Measurements from ENCODE around the gene DRD3. TPM values are rescaled to one million over a fixed set of nuclear protein-coding genes. Genes with fewer than 3 reads are reported as not detected.

Gene DRD3
- total RNA-seq, 1 donor from 2014 or later, result not detected

GRCh38 chr3:114151091-114151490, 27.8 kb downstream of the DRD3 start:
- H3K27ac ChIP-seq, result no peak overlapping the region
- H3K4me3 ChIP-seq, result no peak overlapping the region
- intact Hi-C loops (cut with DNase I), result no loop called here
- ATAC-seq (no peak), DNase-seq (no peak)
- no peaks in the 10 kb centered on the region for H3K27me3 ChIP-seq
- no peaks in the 10 kb centered on the region for H3K9me3 ChIP-seq
- TF ChIP-seq, protein P1, sequence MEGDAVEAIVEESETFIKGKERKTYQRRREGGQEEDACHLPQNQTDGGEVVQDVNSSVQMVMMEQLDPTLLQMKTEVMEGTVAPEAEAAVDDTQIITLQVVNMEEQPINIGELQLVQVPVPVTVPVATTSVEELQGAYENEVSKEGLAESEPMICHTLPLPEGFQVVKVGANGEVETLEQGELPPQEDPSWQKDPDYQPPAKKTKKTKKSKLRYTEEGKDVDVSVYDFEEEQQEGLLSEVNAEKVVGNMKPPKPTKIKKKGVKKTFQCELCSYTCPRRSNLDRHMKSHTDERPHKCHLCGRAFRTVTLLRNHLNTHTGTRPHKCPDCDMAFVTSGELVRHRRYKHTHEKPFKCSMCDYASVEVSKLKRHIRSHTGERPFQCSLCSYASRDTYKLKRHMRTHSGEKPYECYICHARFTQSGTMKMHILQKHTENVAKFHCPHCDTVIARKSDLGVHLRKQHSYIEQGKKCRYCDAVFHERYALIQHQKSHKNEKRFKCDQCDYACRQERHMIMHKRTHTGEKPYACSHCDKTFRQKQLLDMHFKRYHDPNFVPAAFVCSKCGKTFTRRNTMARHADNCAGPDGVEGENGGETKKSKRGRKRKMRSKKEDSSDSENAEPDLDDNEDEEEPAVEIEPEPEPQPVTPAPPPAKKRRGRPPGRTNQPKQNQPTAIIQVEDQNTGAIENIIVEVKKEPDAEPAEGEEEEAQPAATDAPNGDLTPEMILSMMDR (IDR thresholded peaks at IDR 0.05), result no peak
- H3K4me1 ChIP-seq, result no peaks in the 10 kb centered on the region
- no peaks in the 10 kb centered on the region for H3K36me3 ChIP-seq

DNA sequence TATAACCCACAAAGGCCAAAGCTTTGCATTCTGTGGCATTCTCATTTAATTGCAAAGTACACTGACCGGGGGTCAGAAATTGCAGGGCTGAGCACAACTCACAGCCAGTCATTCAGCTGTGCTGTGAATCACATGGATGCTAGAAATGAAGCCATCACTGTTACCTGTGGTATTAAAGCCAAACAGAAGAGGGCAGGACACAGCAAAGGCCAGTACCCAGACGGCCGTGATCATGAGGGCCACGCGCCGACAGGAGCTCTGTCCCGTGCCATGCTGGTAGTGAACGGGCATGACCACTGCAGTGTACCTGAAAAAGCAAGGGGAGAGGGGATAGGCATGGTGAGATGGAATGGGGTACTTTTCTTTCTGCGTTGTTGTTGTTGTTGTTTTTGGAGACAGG, 31.6 kb downstream of the DRD3 start:
- no peak for DNase-seq
- H3K4me3 ChIP-seq, result no peak overlapping the region
- intact Hi-C loops (cut with DNase I), result no loop called here
- H3K27ac ChIP-seq, result no peak overlapping the region
- no peaks in the 10 kb centered on the region for H3K36me3 ChIP-seq
- no peak for ATAC-seq
- H3K4me1 ChIP-seq, result no peaks in the 10 kb centered on the region
- TF ChIP-seq, protein P1 (IDR thresholded peaks at IDR 0.05), result no peak
- H3K27me3 ChIP-seq, result no peaks in the 10 kb centered on the region
- no peaks in the 10 kb centered on the region for H3K9me3 ChIP-seq

DNA sequence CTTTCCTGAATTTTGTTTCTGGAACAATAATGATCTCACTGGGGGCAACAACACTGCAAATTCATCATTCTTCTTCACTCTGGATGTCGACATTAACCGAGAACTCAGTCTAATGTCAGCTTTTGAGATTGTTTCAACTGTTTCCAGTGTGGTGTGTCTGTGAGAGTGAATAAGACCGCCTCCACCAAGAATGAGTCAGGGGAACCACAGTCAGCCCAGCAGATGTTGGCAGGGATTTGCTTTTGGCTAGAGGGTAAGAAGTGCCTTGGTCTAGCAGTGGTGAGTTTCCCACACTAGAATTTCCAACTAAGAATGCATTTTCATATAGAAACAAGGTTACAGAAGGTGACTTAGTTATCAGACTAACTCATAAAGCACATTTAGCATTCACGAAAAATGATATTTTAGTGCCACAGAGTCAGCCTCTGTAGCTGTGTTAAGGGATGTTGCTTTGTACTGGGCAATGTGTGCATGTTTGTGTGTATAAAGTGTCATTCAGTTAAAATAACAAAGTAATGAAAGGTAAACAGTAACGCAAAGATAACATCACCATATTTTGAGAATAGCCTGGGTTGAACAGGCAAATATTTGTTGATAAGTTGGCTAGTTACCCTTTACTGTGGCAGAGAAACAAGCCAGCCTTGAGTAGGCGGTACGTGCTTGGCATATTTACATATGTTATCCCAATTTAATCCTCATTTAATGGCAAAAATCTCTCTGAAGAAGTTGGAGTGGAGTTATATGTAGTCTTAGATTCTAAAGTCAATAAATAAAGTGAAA, 33.8 kb downstream of the DRD3 start:
- H3K27ac ChIP-seq, result no peak overlapping the region
- no peak overlapping the region for H3K4me3 ChIP-seq
- ATAC-seq (no peak), DNase-seq (no peak)
- no peaks in the 10 kb centered on the region for H3K36me3 ChIP-seq
- no peaks in the 10 kb centered on the region for H3K4me1 ChIP-seq
- no peaks in the 10 kb centered on the region for H3K27me3 ChIP-seq
- TF ChIP-seq, protein P1 (IDR thresholded peaks at IDR 0.05), result no peak
- H3K9me3 ChIP-seq, result no peaks in the 10 kb centered on the region
- intact Hi-C loops (cut with DNase I), result no loop called here

- DNase-seq (no peak), ATAC-seq (no peak)
- no peaks in the 10 kb centered on the region for H3K27me3 ChIP-seq
- TF ChIP-seq, protein P1 (IDR thresholded peaks at IDR 0.05), result no peak
- H3K9me3 ChIP-seq, result no peaks in the 10 kb centered on the region
- H3K4me3 ChIP-seq, result no peak overlapping the region
- intact Hi-C loops (cut with DNase I), result no loop called here
- no peak overlapping the region for H3K27ac ChIP-seq
- no peaks in the 10 kb centered on the region for H3K36me3 ChIP-seq
- no peaks in the 10 kb centered on the region for H3K4me1 ChIP-seq
These were observed 35.0 kb downstream of the DRD3 start for GRCh38 chr3:114143817-114144216.

- Histone ChIP-seq H3K4me3 (no peak overlapping the region), H3K36me3 (no peaks in the 10 kb centered on the region), H3K4me1 (no peaks in the 10 kb centered on the region), H3K9me3 (no peaks in the 10 kb centered on the region), H3K27me3 (no peaks in the 10 kb centered on the region), H3K27ac (no peak overlapping the region)
- TF ChIP-seq, protein P1 (IDR thresholded peaks at IDR 0.05), result no peak
- ATAC-seq, result no peak
- intact Hi-C loops (cut with DNase I), result no loop called here
- no peak for DNase-seq
These were observed 39.0 kb downstream of the DRD3 start for GRCh38 chr3:114139836-114140235.

Data from upper lobe of right lung (tissue), 1 donor.